Osteoblast (primary cell): ENCODE data around the gene GNAS-AS1. TPM values are rescaled to one million over a fixed set of nuclear protein-coding genes. Genes with fewer than 3 reads are reported as not detected.

ENCODE experiments used
- DNase-seq: peaks from one replicate; pipeline ENCODE4 v3.0.0; 2011; ENCODE audit warnings: low spot score, mixed read lengths; ENCODE audit not compliant: insufficient read length; ENCODE audit errors: missing footprints
- H2AFZ ChIP-seq: 2 replicates; pipeline ENCODE4 v1.6.0; 2011; ENCODE audit warnings: mild to moderate bottlenecking, low read length
- H3K27ac ChIP-seq: 2 replicates; pipeline ENCODE4 v1.5.1; 2011; ENCODE audit warnings: mild to moderate bottlenecking, low read depth, low read length, moderate library complexity
- H3K27me3 ChIP-seq: 2 replicates; pipeline ENCODE4 v1.6.0; 2012; ENCODE audit warnings: mild to moderate bottlenecking, control low read depth, inconsistent platforms, low read length, moderate library complexity; ENCODE audit not compliant: insufficient read depth
- H3K36me3 ChIP-seq: 2 replicates; pipeline ENCODE4 v1.5.1; 2011; ENCODE audit warnings: mild to moderate bottlenecking, low read length, control low read depth, moderate library complexity; ENCODE audit not compliant: insufficient read depth
- H3K4me1 ChIP-seq: 2 replicates; pipeline ENCODE4 v1.5.1; 2011; ENCODE audit warnings: mild to moderate bottlenecking, low read length, control low read depth, moderate library complexity; ENCODE audit not compliant: insufficient read depth
- H3K4me2 ChIP-seq: 2 replicates; pipeline ENCODE4 v1.6.0; 2011; ENCODE audit warnings: mild to moderate bottlenecking, low read length; ENCODE audit not compliant: insufficient read depth
- H3K4me3 ChIP-seq: fragments of 200-600 bp; sonication (generic); 3 replicates; pipeline ENCODE4 v1.5.1; 2012; ENCODE audit warnings: mild to moderate bottlenecking, low read length, inconsistent platforms; ENCODE audit not compliant: insufficient read depth
- H3K79me2 ChIP-seq: 2 replicates; pipeline ENCODE4 v1.6.0; 2012; ENCODE audit warnings: mild to moderate bottlenecking, low read length, control low read depth, inconsistent platforms; ENCODE audit not compliant: insufficient read depth
- H3K9me3 ChIP-seq: 2 replicates; pipeline ENCODE4 v1.5.1; 2011; ENCODE audit warnings: low read depth, low read length, control low read depth
- H4K20me1 ChIP-seq: 2 replicates; pipeline ENCODE4 v1.6.0; 2012; ENCODE audit warnings: mild to moderate bottlenecking, low read length, control low read depth; ENCODE audit not compliant: insufficient read depth
- CTCF ChIP-seq: IDR thresholded peaks from 2 replicates; pipeline ENCODE4 v1.5.1; 2011; ENCODE audit warnings: mild to moderate bottlenecking, low read depth, low read length, moderate library complexity; ENCODE audit errors: extremely low read depth
- total RNA-seq: library from RNA; depleted of rRNA; stranded (reverse); fragments of >200 nt; gene quantifications from 2 replicates; pipeline ENCODE4 v1.2.3, GENCODE V29; 2012

The GNAS-AS1 gene
- total RNA-seq, 1 donor: 0.72 TPM

- H3K27me3 ChIP-seq: no peaks in the 10 kb centered on the region
- H4K20me1 ChIP-seq: no peaks in the 10 kb centered on the region
- H3K27ac ChIP-seq: no peak overlapping the region
- no peak overlapping the region for H2AFZ ChIP-seq
- H3K4me3 ChIP-seq: no peak overlapping the region
- H3K9me3 ChIP-seq: no peaks in the 10 kb centered on the region
- H3K36me3 ChIP-seq: no peaks in the 10 kb centered on the region
- no peak for DNase-seq
- H3K79me2 ChIP-seq: no peaks in the 10 kb centered on the region
- peaks cover 16% of the 10 kb centered on the region for H3K4me1 ChIP-seq
- no peak for TF ChIP-seq CTCF
- H3K4me2 ChIP-seq: no peak overlapping the region
Measured at GRCh38 chr20:58878399-58878798, 27.7 kb upstream of the GNAS-AS1 start.

GRCh38 chr20:58877976-58878360 lies 27.3 kb upstream of the GNAS-AS1 start:
- H3K9me3 ChIP-seq: no peaks in the 10 kb centered on the region
- H3K4me2 ChIP-seq: no peak overlapping the region
- H3K4me1 ChIP-seq: peaks cover 11% of the 10 kb centered on the region
- DNase-seq: no peak
- no peaks in the 10 kb centered on the region for H4K20me1 ChIP-seq
- no peaks in the 10 kb centered on the region for H3K79me2 ChIP-seq
- TF ChIP-seq CTCF: no peak
- H3K27me3 ChIP-seq: no peaks in the 10 kb centered on the region
- no peaks in the 10 kb centered on the region for H3K36me3 ChIP-seq
- H3K27ac ChIP-seq: no peak overlapping the region
- H3K4me3 ChIP-seq: no peak overlapping the region
- H2AFZ ChIP-seq: no peak overlapping the region

GRCh38 chr20:58877050-58877975 lies 26.6 kb upstream of the GNAS-AS1 start:
- Histone ChIP-seq H3K4me1 (peaks cover 10% of the 10 kb centered on the region), H3K36me3 (no peaks in the 10 kb centered on the region), H3K9me3 (no peaks in the 10 kb centered on the region), H3K79me2 (no peaks in the 10 kb centered on the region), H3K27ac (no peak overlapping the region), H4K20me1 (no peaks in the 10 kb centered on the region), H3K27me3 (no peaks in the 10 kb centered on the region), H3K4me2 (no peak overlapping the region), H3K4me3 (no peak overlapping the region), H2AFZ (no peak overlapping the region)
- DNase-seq: no peak
- TF ChIP-seq CTCF: no peak

- H3K4me2 ChIP-seq: no peak overlapping the region
- H3K4me3 ChIP-seq: no peak overlapping the region
- H3K27me3 ChIP-seq: no peaks in the 10 kb centered on the region
- H3K9me3 ChIP-seq: no peaks in the 10 kb centered on the region
- no peak for DNase-seq
- TF ChIP-seq CTCF: no peak
- no peak overlapping the region for H3K27ac ChIP-seq
- H3K4me1 ChIP-seq: peaks cover 10% of the 10 kb centered on the region
- H2AFZ ChIP-seq: no peak overlapping the region
- no peaks in the 10 kb centered on the region for H3K36me3 ChIP-seq
- no peaks in the 10 kb centered on the region for H3K79me2 ChIP-seq
- H4K20me1 ChIP-seq: no peaks in the 10 kb centered on the region
Measured at GRCh38 chr20:58876437-58876836, 25.7 kb upstream of the GNAS-AS1 start.
